T47D (cell line): Measurements from ENCODE around the gene SYTL2.
"Not testable (repeated sequence)": the region's sequence is repeated elsewhere in the genome, so short reads cannot be mapped to it uniquely, and the experiment has no call there.

ENCODE experiments used
- DNase-seq, 2 experiments: peaks; one replicate each; pipeline versions ENCODE4 v3.0.0 to v3.0.0-alpha.2; 2011 to 2012; ENCODE audit warnings: low read depth in 1 of 2, low spot score in 1 of 2
- JUND ChIP-seq: IDR thresholded peaks from 2 replicates; pipeline ENCODE4 v1.6.1; 2012; ENCODE audit warnings: low read depth
- in situ Hi-C: cut with HindIII; loops from 2 replicates; pipeline ENCODE4 v1.10.0; 2016; ENCODE audit warnings: low sequenced_read_pairs, low pct_unique_long_range_greater_than_20kb

Gene SYTL2

GRCh38 chr11:85810871-85811611 is at the start of gene SYTL2:
Gene SYTL2, minus strand, starts transcription at chr11:85811141. Its CDS starts 53,416 bp downstream, at chr11:85757725.
- in situ Hi-C loops, result no loop called here
- no peak for TF ChIP-seq JUND
- DNase-seq, result peak; percentile 85 to 89

GRCh38 chr11:85859541-85859940 is 48.6 kb upstream of the SYTL2 start:
- in situ Hi-C loops, DNase-seq: not testable (repeated sequence)

GRCh38 chr11:85857098-85857497 is 46.2 kb upstream of the SYTL2 start:
- no peak for DNase-seq
- in situ Hi-C loops, result no loop called here
- no peak for TF ChIP-seq JUND

GRCh38 chr11:85855341-85855656 is 44.4 kb upstream of the SYTL2 start, which contains the start of gene CCDC83:
Gene CCDC83, plus strand, starts transcription at chr11:85855383. Its CDS starts 9,741 bp downstream, at chr11:85865124.
- no peak for DNase-seq
- in situ Hi-C loops, result no loop called here
- TF ChIP-seq JUND, result no peak

GRCh38 chr11:85854557-85855340 is 43.8 kb upstream of the SYTL2 start:
- in situ Hi-C loops, result no loop called here
- no peak for TF ChIP-seq JUND
- peak; percentile 86 to 94 for DNase-seq

- no peak for TF ChIP-seq JUND
- in situ Hi-C loops, result no loop called here
- no peak for DNase-seq
Observed at GRCh38 chr11:85854212-85854556, 43.2 kb upstream of the SYTL2 start.

- in situ Hi-C loops, DNase-seq: not testable (repeated sequence)
Observed at GRCh38 chr11:85853541-85853940, 42.6 kb upstream of the SYTL2 start.

GRCh38 chr11:85852754-85853153 is 41.8 kb upstream of the SYTL2 start:
- DNase-seq, in situ Hi-C loops: not testable (repeated sequence)

GRCh38 chr11:85848556-85848955 is 37.6 kb upstream of the SYTL2 start:
- TF ChIP-seq JUND, result no peak
- no peak for DNase-seq
- in situ Hi-C loops, result no loop called here

- no peak for TF ChIP-seq JUND
- no peak for DNase-seq
- in situ Hi-C loops, result no loop called here
Observed at GRCh38 chr11:85848006-85848405, 37.1 kb upstream of the SYTL2 start.

GRCh38 chr11:85847436-85847835 is 36.5 kb upstream of the SYTL2 start:
- in situ Hi-C loops, result no loop called here
- no peak for TF ChIP-seq JUND
- no peak for DNase-seq

- TF ChIP-seq JUND, result no peak
Observed at GRCh38 chr11:85845124-85845631, 34.2 kb upstream of the SYTL2 start.

GRCh38 chr11:85844439-85845123 is 33.6 kb upstream of the SYTL2 start:
- peak in 1 of 2 experiments; percentile 35 for DNase-seq
- TF ChIP-seq JUND, result no peak
- in situ Hi-C loops, result no loop called here

More at GRCh38 chr11:85845124-85845631, 34.2 kb upstream of the SYTL2 start:
- no peak for DNase-seq
- in situ Hi-C loops, result no loop called here
